GM18867 (cell line): ENCODE data around the gene SLIT3.

Source experiments
- ATAC-seq: cut with Tn5 transposase; IDR thresholded peaks from one replicate; pipeline ENCODE4 v1.9.1; 2021; ENCODE audit warnings: mild to moderate bottlenecking, moderate library complexity; ENCODE audit not compliant: unreplicated experiment

Gene SLIT3

GRCh38 chr5:168669156-168669555 is 631.8 kb downstream of the SLIT3 start:
- no peak for ATAC-seq

- ATAC-seq: no peak
Observed at GRCh38 chr5:168668078-168668477, 632.9 kb downstream of the SLIT3 start.

GRCh38 chr5:168667301-168667840 is 633.6 kb downstream of the SLIT3 start:
- no peak for ATAC-seq

GRCh38 chr5:168666356-168666755 is 634.6 kb downstream of the SLIT3 start:
- ATAC-seq: no peak

- no peak for ATAC-seq
Observed at GRCh38 chr5:168663276-168664004, 637.5 kb downstream of the SLIT3 start.

GRCh38 chr5:168661593-168662485 is 639.1 kb downstream of the SLIT3 start:
- no peak for ATAC-seq

GRCh38 chr5:168660691-168661090 is 640.2 kb downstream of the SLIT3 start:
- ATAC-seq: no peak

- ATAC-seq: no peak
Observed at GRCh38 chr5:168659286-168659847, 641.6 kb downstream of the SLIT3 start.

- ATAC-seq: no peak
Observed at GRCh38 chr5:168658394-168658793, 642.5 kb downstream of the SLIT3 start.

GRCh38 chr5:168656633-168657032 is 644.3 kb downstream of the SLIT3 start:
- no peak for ATAC-seq

- no peak for ATAC-seq
Observed at GRCh38 chr5:168655316-168655715, 645.6 kb downstream of the SLIT3 start.

GRCh38 chr5:168654211-168654721 is 646.7 kb downstream of the SLIT3 start:
- no peak for ATAC-seq

- ATAC-seq: no peak
Observed at GRCh38 chr5:168653626-168654025, 647.3 kb downstream of the SLIT3 start.

GRCh38 chr5:168651648-168652047 is 649.3 kb downstream of the SLIT3 start:
- ATAC-seq: no peak

- ATAC-seq: no peak
Observed at GRCh38 chr5:168649306-168649705, 651.6 kb downstream of the SLIT3 start.

- ATAC-seq: no peak
Observed at GRCh38 chr5:168648576-168648975, 652.4 kb downstream of the SLIT3 start.

- no peak for ATAC-seq
Observed at GRCh38 chr5:168648016-168648415, 652.9 kb downstream of the SLIT3 start.

GRCh38 chr5:168647083-168647482 is 653.9 kb downstream of the SLIT3 start:
- ATAC-seq: no peak

- ATAC-seq: no peak
Observed at GRCh38 chr5:168646335-168646734, 654.6 kb downstream of the SLIT3 start.

GRCh38 chr5:168645195-168645594 is 655.7 kb downstream of the SLIT3 start:
- ATAC-seq: no peak

- ATAC-seq: no peak
Observed at GRCh38 chr5:168642019-168642418, 658.9 kb downstream of the SLIT3 start.
